ENCODE measurements around the gene CD300LF.

CD300LF gene

DNA sequence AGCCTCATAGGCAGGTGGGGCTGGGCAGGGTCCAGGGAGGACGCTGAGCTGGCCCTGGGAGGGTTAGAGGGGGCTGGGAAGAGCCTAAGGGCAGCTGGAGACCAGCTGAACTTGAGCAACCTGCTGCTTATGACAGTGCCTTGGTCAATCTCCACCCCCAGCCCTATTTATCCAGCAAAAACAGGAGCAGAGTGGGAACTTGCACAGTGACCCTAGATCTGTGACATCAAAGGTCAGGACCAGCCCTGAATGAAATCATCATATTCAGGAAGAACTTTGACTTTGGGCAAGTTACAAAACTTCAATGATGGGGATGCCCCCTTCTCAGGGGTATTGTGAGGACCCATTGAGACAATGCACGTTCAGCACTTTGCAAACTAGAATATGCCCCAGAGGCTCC, 9.4 kb downstream of the CD300LF start:
- H3K4me3 ChIP-seq (ENCODE audit: low read length) = no peak overlapping the region
- TF ChIP-seq, protein P1, sequence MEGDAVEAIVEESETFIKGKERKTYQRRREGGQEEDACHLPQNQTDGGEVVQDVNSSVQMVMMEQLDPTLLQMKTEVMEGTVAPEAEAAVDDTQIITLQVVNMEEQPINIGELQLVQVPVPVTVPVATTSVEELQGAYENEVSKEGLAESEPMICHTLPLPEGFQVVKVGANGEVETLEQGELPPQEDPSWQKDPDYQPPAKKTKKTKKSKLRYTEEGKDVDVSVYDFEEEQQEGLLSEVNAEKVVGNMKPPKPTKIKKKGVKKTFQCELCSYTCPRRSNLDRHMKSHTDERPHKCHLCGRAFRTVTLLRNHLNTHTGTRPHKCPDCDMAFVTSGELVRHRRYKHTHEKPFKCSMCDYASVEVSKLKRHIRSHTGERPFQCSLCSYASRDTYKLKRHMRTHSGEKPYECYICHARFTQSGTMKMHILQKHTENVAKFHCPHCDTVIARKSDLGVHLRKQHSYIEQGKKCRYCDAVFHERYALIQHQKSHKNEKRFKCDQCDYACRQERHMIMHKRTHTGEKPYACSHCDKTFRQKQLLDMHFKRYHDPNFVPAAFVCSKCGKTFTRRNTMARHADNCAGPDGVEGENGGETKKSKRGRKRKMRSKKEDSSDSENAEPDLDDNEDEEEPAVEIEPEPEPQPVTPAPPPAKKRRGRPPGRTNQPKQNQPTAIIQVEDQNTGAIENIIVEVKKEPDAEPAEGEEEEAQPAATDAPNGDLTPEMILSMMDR (conservative IDR thresholded peaks at IDR 0.05; ENCODE audit: low read depth, low read length) = no peak

DNA sequence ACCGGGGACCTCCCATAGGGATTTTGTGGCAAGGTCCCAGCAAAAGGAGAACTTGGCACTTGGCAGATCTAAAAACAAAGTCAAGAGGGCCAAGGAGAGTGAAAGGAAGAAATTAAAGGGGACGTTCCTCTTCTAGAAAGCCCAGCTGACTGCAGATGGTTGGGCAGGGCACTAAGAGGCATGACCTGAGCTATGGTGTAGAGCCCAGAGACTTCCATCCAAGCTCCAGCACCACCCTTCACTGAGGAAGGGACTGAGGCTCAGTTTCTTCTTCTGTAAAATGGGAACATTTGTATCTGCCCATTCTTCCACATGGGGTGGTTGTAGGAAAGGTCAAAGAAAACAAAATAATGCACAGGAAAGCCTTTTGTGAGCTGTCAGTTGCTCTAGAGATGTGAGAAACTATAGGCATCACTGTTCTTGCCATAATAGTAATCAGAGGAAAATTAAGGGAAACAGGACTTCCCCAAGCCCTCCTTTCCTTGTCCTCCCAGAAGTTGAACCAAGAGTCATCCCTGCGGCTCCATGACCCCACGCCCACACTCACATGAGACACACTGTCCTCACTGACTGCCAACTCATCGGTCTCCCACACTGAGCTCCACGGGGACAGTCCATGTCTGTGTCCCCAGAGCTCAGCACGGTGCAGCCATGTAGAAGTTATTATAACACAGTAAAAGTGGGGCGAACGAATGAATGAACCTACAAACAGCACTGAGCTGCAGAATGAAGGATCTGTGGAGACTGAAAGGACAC, 10.4 kb downstream of the CD300LF start:
- DNase-seq (ENCODE audit: low read depth) = no peak
- TF ChIP-seq, protein P1 (conservative IDR thresholded peaks at IDR 0.05; ENCODE audit: low read depth, low read length) = no peak
- H3K4me3 ChIP-seq (ENCODE audit: low read length) = no peak overlapping the region

More for the DNA sequence above, 9.4 kb downstream of the CD300LF start:
- DNase-seq (ENCODE audit: low read depth) = no peak

DNA sequence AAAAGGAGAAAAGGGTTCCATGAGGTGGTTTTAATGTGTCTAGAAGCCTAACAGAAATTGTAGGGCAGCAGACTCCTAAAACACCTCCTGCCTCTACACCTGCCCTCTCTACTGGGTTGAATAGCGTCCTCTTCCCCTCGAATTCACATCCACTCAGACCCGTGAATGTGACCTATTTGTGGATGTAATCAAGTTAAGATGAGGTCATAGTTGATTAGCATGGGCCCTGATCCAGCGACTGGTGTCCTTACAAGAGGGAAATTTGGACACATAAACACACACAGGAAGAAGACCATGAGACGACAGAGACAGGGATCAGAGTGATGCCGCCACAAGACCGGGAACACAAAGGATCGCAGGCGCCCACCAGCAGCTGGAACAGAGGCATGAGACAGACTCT, 13.5 kb downstream of the CD300LF start:
- no peak overlapping the region for H3K4me3 ChIP-seq (ENCODE audit: low read length)
- TF ChIP-seq, protein P1 (conservative IDR thresholded peaks at IDR 0.05; ENCODE audit: low read depth, low read length) = no peak
- no peak for DNase-seq (ENCODE audit: low read depth)

DNA sequence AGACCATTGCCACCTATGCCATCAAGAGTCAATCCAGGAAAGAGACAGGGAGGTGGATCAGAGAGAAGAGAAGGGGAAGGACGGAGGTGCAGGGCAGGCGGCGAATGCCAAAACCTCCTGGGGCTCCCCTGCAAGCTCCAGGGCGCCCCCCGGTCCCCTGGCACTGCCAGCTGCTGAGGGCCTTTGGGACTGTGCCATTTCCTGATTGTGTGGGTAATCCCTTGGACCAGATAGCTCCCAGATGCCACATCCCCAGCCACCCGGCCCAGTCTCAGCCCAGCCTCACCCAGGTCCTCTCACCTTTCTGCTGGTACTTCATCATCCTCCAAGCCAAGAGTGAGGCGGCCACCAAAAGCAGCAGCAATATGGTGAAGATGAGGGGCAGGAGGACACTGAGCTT, 14.7 kb downstream of the CD300LF start:
- no peak for DNase-seq (ENCODE audit: low read depth)
- no peak overlapping the region for H3K4me3 ChIP-seq (ENCODE audit: low read length)
- TF ChIP-seq, protein P1 (conservative IDR thresholded peaks at IDR 0.05; ENCODE audit: low read depth, low read length) = no peak

DNA sequence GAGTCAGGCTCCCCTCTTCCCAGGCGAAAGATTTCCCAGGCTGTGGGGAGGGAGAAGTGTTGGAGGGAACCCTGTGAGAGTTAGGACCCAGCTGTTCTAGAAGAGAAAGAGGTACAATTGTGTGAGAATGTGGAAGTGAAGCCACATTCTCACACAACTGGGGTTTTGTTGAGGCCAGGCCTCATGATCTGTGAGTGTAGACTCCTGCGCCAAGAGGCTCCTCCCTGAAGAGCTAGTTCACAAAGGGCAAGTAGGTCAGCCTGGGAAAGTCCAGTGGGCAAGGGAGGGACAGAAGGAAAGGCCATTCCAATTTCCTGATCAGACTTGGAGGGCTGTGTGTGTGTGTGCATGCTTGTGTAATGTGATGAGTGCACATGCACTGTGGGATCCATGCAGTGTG, 15.2 kb downstream of the CD300LF start:
- no peak for DNase-seq (ENCODE audit: low read depth)
- no peak overlapping the region for H3K4me3 ChIP-seq (ENCODE audit: low read length)
- TF ChIP-seq, protein P1 (conservative IDR thresholded peaks at IDR 0.05; ENCODE audit: low read depth, low read length) = no peak

DNA sequence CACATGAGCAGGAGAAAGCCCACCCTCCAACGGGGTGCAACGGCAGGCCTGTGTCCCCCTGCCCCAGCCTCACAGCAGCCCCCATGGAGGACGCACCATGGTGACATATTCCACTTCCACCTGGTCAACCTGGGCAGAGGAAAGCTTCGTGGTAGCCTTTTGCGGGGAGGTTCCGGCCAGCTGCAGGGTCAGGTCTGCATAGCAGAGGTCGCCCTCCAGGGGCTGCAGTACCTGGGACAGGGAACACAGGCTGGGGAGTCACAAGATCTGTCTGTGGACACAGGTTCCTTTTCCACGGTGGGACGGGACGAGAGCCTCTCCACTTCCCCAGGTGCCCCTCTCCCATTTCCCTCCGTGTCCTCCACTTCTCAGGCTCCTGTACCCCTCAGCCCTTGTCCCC, 17.1 kb downstream of the CD300LF start:
- H3K4me3 ChIP-seq (ENCODE audit: low read length) = no peak overlapping the region
- no peak for DNase-seq (ENCODE audit: low read depth)
- TF ChIP-seq, protein P1 (conservative IDR thresholded peaks at IDR 0.05; ENCODE audit: low read depth, low read length) = no peak

DNA sequence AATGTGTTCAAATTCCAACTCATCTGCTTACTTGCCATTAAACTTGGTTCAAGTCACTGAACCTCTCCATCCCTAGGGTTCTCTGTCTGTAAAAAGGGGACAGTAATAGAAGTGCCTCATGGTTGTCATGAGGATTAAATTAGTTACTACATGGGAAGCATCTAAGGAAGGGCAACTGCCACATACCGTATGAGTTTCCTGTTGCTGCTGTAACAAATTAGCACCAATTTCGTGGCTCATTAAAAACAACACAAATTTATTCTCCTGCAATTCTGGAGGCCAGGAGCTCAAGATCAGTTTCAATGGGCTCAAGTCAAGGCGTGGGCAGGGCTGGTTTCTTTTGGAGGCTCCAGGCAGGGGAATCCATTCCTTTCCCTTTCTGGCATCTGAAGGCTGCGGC, 18.6 kb downstream of the CD300LF start:
- H3K4me3 ChIP-seq (ENCODE audit: low read length) = no peak overlapping the region
- TF ChIP-seq, protein P1 (conservative IDR thresholded peaks at IDR 0.05; ENCODE audit: low read depth, low read length) = no peak
- no peak for DNase-seq (ENCODE audit: low read depth)

All from retinal pigment epithelial cell (primary cell).